H9 (cell line): Measurements from ENCODE around the gene APOM. TPM values are rescaled to one million over a fixed set of nuclear protein-coding genes. Genes with fewer than 3 reads are reported as not detected.
A peak's percentile ranks its signal among the peaks of the same experiment; 100 is the strongest.

Experiments
- DNase-seq: peaks from one replicate; pipeline ENCODE4 v3.0.0-alpha.2; 2017
- H2AFZ ChIP-seq: one replicate; pipeline ENCODE4 v1.6.1; 2013; ENCODE audit warnings: mild to moderate bottlenecking, low read length, control low read depth, moderate library complexity
- H2AK5ac ChIP-seq: 2 replicates; pipeline ENCODE4 v1.6.1; 2013; ENCODE audit warnings: low read length, control low read depth, mixed read lengths; ENCODE audit not compliant: insufficient read length
- H2BK120ac ChIP-seq: one replicate; pipeline ENCODE4 v1.6.1; 2013; ENCODE audit warnings: low read depth, mild to moderate bottlenecking, low read length, control low read depth, inconsistent platforms; ENCODE audit not compliant: poor library complexity, severe bottlenecking
- H2BK12ac ChIP-seq: 2 replicates; pipeline ENCODE4 v1.6.1; 2013; ENCODE audit warnings: low read length, control low read depth, mixed read lengths, low read depth; ENCODE audit not compliant: insufficient read length
- H2BK15ac ChIP-seq: 2 replicates; pipeline ENCODE4 v1.6.1; 2013; ENCODE audit warnings: low read depth, low read length, control low read depth
- H2BK20ac ChIP-seq: one replicate; pipeline ENCODE4 v1.6.1; 2013; ENCODE audit warnings: low read depth, mild to moderate bottlenecking, low read length, control low read depth, inconsistent platforms; ENCODE audit not compliant: poor library complexity, severe bottlenecking
- H2BK5ac ChIP-seq: 2 replicates; pipeline ENCODE4 v1.6.1; 2013; ENCODE audit warnings: low read length, control low read depth, mixed read lengths; ENCODE audit not compliant: insufficient read length
- H3K14ac ChIP-seq: 2 replicates; pipeline ENCODE4 v1.6.1; 2013; ENCODE audit warnings: low read length, control low read depth; ENCODE audit not compliant: insufficient read depth
- H3K18ac ChIP-seq: 2 replicates; pipeline ENCODE4 v1.6.1; 2013; ENCODE audit warnings: low read depth, mild to moderate bottlenecking, mixed read lengths, low read length, control low read depth; ENCODE audit not compliant: insufficient read length
- H3K23ac ChIP-seq: 2 replicates; pipeline ENCODE4 v1.6.1; 2013; ENCODE audit warnings: low read length, control low read depth, mixed read lengths, low read depth; ENCODE audit not compliant: insufficient read length
- H3K23me2 ChIP-seq: 2 replicates; pipeline ENCODE4 v1.6.1; 2013; ENCODE audit warnings: low read depth, mild to moderate bottlenecking, mixed read lengths, low read length, control low read depth; ENCODE audit not compliant: insufficient read length, poor library complexity, severe bottlenecking
- H3K27ac ChIP-seq: 2 replicates; pipeline ENCODE4 v1.5.1; 2013; ENCODE audit warnings: low read length, control low read depth, mixed read lengths, low read depth; ENCODE audit not compliant: insufficient read length
- H3K27me3 ChIP-seq: 2 replicates; pipeline ENCODE4 v1.6.1; 2013; ENCODE audit warnings: low read length, control low read depth, inconsistent platforms; ENCODE audit not compliant: insufficient read depth
- H3K4ac ChIP-seq: 2 replicates; pipeline ENCODE4 v1.6.1; 2013; ENCODE audit warnings: low read depth, mild to moderate bottlenecking, control low read depth, inconsistent platforms, low read length, moderate library complexity
- H3K4me1 ChIP-seq: 2 replicates; pipeline ENCODE4 v1.6.1; 2013; ENCODE audit warnings: low read length, control low read depth, inconsistent platforms; ENCODE audit not compliant: insufficient read depth
- H3K4me2 ChIP-seq: 2 replicates; pipeline ENCODE4 v1.6.1; 2013; ENCODE audit warnings: low read length, control low read depth, mixed read lengths; ENCODE audit not compliant: insufficient read length, insufficient read depth
- H3K56ac ChIP-seq: 2 replicates; pipeline ENCODE4 v1.6.1; 2013; ENCODE audit warnings: low read depth, mild to moderate bottlenecking, mixed read lengths, low read length, control low read depth; ENCODE audit not compliant: insufficient read length
- H3K79me1 ChIP-seq: 2 replicates; pipeline ENCODE4 v1.6.1; 2013; ENCODE audit warnings: low read depth, mild to moderate bottlenecking, moderate library complexity, low read length, control low read depth, inconsistent platforms; ENCODE audit not compliant: insufficient read depth, poor library complexity, severe bottlenecking
- H3K79me2 ChIP-seq: 2 replicates; pipeline ENCODE4 v1.6.1; 2013; ENCODE audit warnings: low read length, control low read depth, inconsistent platforms; ENCODE audit not compliant: insufficient read depth
- H3K9ac ChIP-seq: 2 replicates; pipeline ENCODE4 v1.6.1; 2013; ENCODE audit warnings: low read length, control low read depth, mixed read lengths; ENCODE audit not compliant: insufficient read length; ENCODE audit errors: extremely low read depth
- H3K9me3 ChIP-seq: one replicate; pipeline ENCODE4 v1.6.1; 2013; ENCODE audit warnings: low read depth, low read length, inconsistent platforms; ENCODE audit not compliant: control insufficient read depth
- H3T11ph ChIP-seq: one replicate; pipeline ENCODE4 v1.6.1; 2013; ENCODE audit warnings: mild to moderate bottlenecking, low read length, control low read depth, inconsistent platforms
- H4K20me1 ChIP-seq: one replicate; pipeline ENCODE4 v1.6.1; 2013; ENCODE audit not compliant: control insufficient read depth, insufficient read length, insufficient read depth
- H4K5ac ChIP-seq: 2 replicates; pipeline ENCODE4 v1.6.1; 2013; ENCODE audit warnings: low read depth, mild to moderate bottlenecking, mixed read lengths, low read length, control low read depth; ENCODE audit not compliant: insufficient read length
- H4K8ac ChIP-seq: replicated peaks from 2 replicates; pipeline ENCODE4 v1.6.1; 2013; ENCODE audit warnings: low read length, control low read depth, mixed read lengths, low read depth; ENCODE audit not compliant: insufficient read length
- H4K91ac ChIP-seq: 2 replicates; pipeline ENCODE4 v1.6.1; 2013; ENCODE audit warnings: low read depth, mild to moderate bottlenecking, moderate library complexity, mixed read lengths, low read length, control low read depth; ENCODE audit not compliant: insufficient read length
- H3K27ac Mint-ChIP-seq, 3 experiments: 2 replicates in 2 of 3; 3 replicates in 1 of 3; pipeline ENCODE4 v1.8.0; 2020 to 2021; ENCODE audit warnings: mixed read lengths in 3 of 3, mild to moderate bottlenecking in 1 of 3, moderate library complexity in 1 of 3
- H3K27me3 Mint-ChIP-seq: 2 replicates; pipeline ENCODE4 v1.8.0; 2021; ENCODE audit warnings: low read depth, mild to moderate bottlenecking, moderate library complexity, mixed read lengths
- H3K36me3 Mint-ChIP-seq, 3 experiments: 2 replicates in 2 of 3; 3 replicates in 1 of 3; pipeline ENCODE4 v1.8.0; 2020 to 2021; ENCODE audit warnings: low read depth in 3 of 3, mixed read lengths in 3 of 3; ENCODE audit not compliant: insufficient read depth in 1 of 3
- H3K4me1 Mint-ChIP-seq, 2 experiments: 2 replicates each; pipeline ENCODE4 v1.8.0; 2020; ENCODE audit warnings: mixed read lengths in 2 of 2
- H3K4me3 Mint-ChIP-seq, 2 experiments: 2 replicates in 1 of 2; 3 replicates in 1 of 2; pipeline ENCODE4 v1.8.0; 2020 to 2021; ENCODE audit warnings: mild to moderate bottlenecking in 2 of 2, mixed read lengths in 2 of 2, moderate library complexity in 1 of 2
- H3K9me3 Mint-ChIP-seq, 2 experiments: 2 replicates in 1 of 2; 3 replicates in 1 of 2; pipeline ENCODE4 v1.8.0; 2020; ENCODE audit warnings: mild to moderate bottlenecking in 2 of 2, mixed read lengths in 2 of 2, moderate library complexity in 1 of 2
- WGBS: extraction: QIAGEN DNeasy Blood & Tissue Kit; methylation state at CpG from one replicate; pipeline ENCODE4 v1.1.7; 2013; ENCODE audit warnings: missing lambda C conversion rate, low lambda C conversion rate, mixed read lengths; ENCODE audit not compliant: insufficient read length; ENCODE audit errors: extremely low coverage; 5-methylcytosine and 5-hydroxymethylcytosine counted together
- total RNA-seq: library from RNA; stranded (reverse); gene quantifications from 2 replicates; pipeline ENCODE4 v1.2.1, GENCODE V29; 2021
- TF ChIP-seq, protein P1 (sequence below): fragments of 200-600 bp; sonication (generic); conservative IDR thresholded peaks from 3 replicates; pipeline ENCODE4 v1.8.0; 2021; ENCODE audit warnings: antibody characterized with exemption, mild to moderate bottlenecking

APOM gene
- total RNA-seq, 1 experiment from 2014 or later: 3.6 TPM

DNA sequence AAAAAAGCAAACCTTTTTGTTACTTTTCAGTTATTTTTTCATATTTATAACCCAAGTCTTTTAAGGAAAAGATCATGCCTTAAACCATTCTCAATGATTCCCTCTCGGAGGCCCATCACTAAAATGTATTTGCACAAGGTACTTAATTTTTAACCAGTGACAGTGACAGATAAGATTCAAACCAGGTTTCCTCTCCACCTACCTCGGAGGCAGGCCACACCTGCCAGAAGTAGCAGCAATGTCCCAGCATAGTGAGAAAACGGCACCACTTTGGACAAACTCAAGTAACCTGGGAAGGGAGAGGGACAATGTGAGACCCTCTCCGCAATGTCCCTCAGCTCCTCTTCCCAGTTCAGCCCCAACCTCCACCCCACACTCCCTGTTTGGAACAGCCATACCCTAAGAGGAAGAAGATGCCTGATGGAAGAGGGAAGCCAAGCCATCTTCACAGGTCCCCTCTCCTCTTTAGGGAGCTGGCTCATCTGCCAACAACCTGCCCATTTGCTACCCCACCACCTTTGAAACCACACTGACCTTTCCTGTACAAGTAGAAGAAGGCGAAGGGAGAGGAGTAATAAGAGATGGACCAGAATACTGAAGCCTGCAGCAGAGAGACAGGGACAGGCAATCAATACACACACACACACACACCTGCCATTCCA is 45.2 kb downstream of the APOM start:
- H3K9me3 ChIP-seq: no peaks in the 10 kb centered on the region
- no peak for DNase-seq
- peaks cover 6% of the 10 kb centered on the region for H3K23me2 ChIP-seq
- no peaks in the 10 kb centered on the region for H3K27me3 ChIP-seq
- no peaks in the 10 kb centered on the region; a peak in 1 of 5 replicates for H3K9me3 Mint-ChIP-seq
- no peak overlapping the region for H2AFZ ChIP-seq
- no CpG with 5 or more reads among the region's 5 CpGs for WGBS
- H3K18ac ChIP-seq: no peak overlapping the region
- peaks cover 6% of the 10 kb centered on the region for H3K79me1 ChIP-seq
- H3K27ac ChIP-seq: no peak overlapping the region
- H3K27ac Mint-ChIP-seq: peak overlapping the region in 1 of 3 experiments; percentile 24; a peak in 1 of 7 replicates
- H2BK15ac ChIP-seq: no peak overlapping the region
- no peak overlapping the region for H2AK5ac ChIP-seq
- H3K4me1 ChIP-seq: peaks cover 4% of the 10 kb centered on the region; the same call in 1 of the 2 replicates
- no peak overlapping the region for H2BK120ac ChIP-seq
- no peak overlapping the region for H3K23ac ChIP-seq
- H3K4me1 Mint-ChIP-seq: peaks cover 11% of the 10 kb centered on the region in 2 experiments
- no peak overlapping the region for H3K4me2 ChIP-seq
- no peaks in the 10 kb centered on the region for H4K20me1 ChIP-seq
- H3K56ac ChIP-seq: no peak overlapping the region
- peaks cover 2% of the 10 kb centered on the region; the same call in 1 of the 2 replicates for H3K79me2 ChIP-seq
- no peaks in the 10 kb centered on the region; the same call in 1 of the 2 replicates for H3K27me3 Mint-ChIP-seq
- no peak overlapping the region for H4K5ac ChIP-seq
- H3K4ac ChIP-seq: no peak overlapping the region
- H4K91ac ChIP-seq: no peak overlapping the region
- H3T11ph ChIP-seq: no peak overlapping the region
- no peak overlapping the region for H4K8ac ChIP-seq
- no peak overlapping the region for H3K14ac ChIP-seq
- no peak overlapping the region for H3K9ac ChIP-seq
- TF ChIP-seq, protein P1, sequence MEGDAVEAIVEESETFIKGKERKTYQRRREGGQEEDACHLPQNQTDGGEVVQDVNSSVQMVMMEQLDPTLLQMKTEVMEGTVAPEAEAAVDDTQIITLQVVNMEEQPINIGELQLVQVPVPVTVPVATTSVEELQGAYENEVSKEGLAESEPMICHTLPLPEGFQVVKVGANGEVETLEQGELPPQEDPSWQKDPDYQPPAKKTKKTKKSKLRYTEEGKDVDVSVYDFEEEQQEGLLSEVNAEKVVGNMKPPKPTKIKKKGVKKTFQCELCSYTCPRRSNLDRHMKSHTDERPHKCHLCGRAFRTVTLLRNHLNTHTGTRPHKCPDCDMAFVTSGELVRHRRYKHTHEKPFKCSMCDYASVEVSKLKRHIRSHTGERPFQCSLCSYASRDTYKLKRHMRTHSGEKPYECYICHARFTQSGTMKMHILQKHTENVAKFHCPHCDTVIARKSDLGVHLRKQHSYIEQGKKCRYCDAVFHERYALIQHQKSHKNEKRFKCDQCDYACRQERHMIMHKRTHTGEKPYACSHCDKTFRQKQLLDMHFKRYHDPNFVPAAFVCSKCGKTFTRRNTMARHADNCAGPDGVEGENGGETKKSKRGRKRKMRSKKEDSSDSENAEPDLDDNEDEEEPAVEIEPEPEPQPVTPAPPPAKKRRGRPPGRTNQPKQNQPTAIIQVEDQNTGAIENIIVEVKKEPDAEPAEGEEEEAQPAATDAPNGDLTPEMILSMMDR: no peak
- peaks cover 4 to 35% (median 12%) of the 10 kb centered on the region in 3 experiments; a peak in 5 of 7 replicates for H3K36me3 Mint-ChIP-seq
- no peak overlapping the region for H2BK20ac ChIP-seq
- peak overlapping the region; percentile 6 to 66; a peak in 2 of 5 replicates for H3K4me3 Mint-ChIP-seq
- H2BK12ac ChIP-seq: no peak overlapping the region
- no peak overlapping the region for H2BK5ac ChIP-seq
